ENCODE data around the gene DDX4.
A peak's percentile ranks its signal among the peaks of the same experiment; 100 is the strongest.
"Not testable (repeated sequence)": the region's sequence is repeated elsewhere in the genome, so short reads cannot be mapped to it uniquely, and the experiment has no call there.

Gene DDX4

GRCh38 chr5:55724281-55724680 lies 13.6 kb upstream of the DDX4 start:
- no peak for DNase-seq (ENCODE audit: low spot score)

GRCh38 chr5:55731848-55732247 lies 6.0 kb upstream of the DDX4 start:
- DNase-seq (ENCODE audit: low spot score) = no peak

GRCh38 chr5:55732585-55732984 lies 5.3 kb upstream of the DDX4 start:
- no peak for DNase-seq (ENCODE audit: low spot score)

- DNase-seq (ENCODE audit: low spot score) = no peak
Measured at GRCh38 chr5:55734658-55735057, 3.2 kb upstream of the DDX4 start.

GRCh38 chr5:55742778-55743177 lies 4.9 kb downstream of the DDX4 start:
- no peak for DNase-seq (ENCODE audit: low spot score)

- DNase-seq (ENCODE audit: low spot score) = no peak
Measured at GRCh38 chr5:55747778-55748318, 10.0 kb downstream of the DDX4 start.

- no peak for DNase-seq (ENCODE audit: low spot score)
Measured at GRCh38 chr5:55749387-55749786, 11.5 kb downstream of the DDX4 start.

GRCh38 chr5:55750063-55750462 lies 12.2 kb downstream of the DDX4 start:
- DNase-seq (ENCODE audit: low spot score) = no peak

GRCh38 chr5:55750499-55750898 lies 12.6 kb downstream of the DDX4 start:
- DNase-seq (ENCODE audit: low spot score) = no peak

- DNase-seq (ENCODE audit: low spot score) = no peak
Measured at GRCh38 chr5:55758231-55758630, 20.4 kb downstream of the DDX4 start.

- no peak for DNase-seq (ENCODE audit: low spot score)
Measured at GRCh38 chr5:55758714-55759113, 20.9 kb downstream of the DDX4 start.

- DNase-seq (ENCODE audit: low spot score) = not testable (repeated sequence)
Measured at GRCh38 chr5:55761721-55762120, 23.9 kb downstream of the DDX4 start.

GRCh38 chr5:55763746-55764420 lies 26.0 kb downstream of the DDX4 start:
- DNase-seq (ENCODE audit: low spot score) = no peak

- DNase-seq (ENCODE audit: low spot score) = no peak
Measured at GRCh38 chr5:55768279-55768678, 30.4 kb downstream of the DDX4 start.

- no peak for DNase-seq (ENCODE audit: low spot score)
Measured at GRCh38 chr5:55771175-55771655, 33.4 kb downstream of the DDX4 start.

- DNase-seq (ENCODE audit: low spot score) = peak; percentile 9
Measured at GRCh38 chr5:55773057-55773456, 35.2 kb downstream of the DDX4 start.

GRCh38 chr5:55777332-55777731 lies 39.5 kb downstream of the DDX4 start:
- no peak for DNase-seq (ENCODE audit: low spot score)

- peak; percentile 75 for DNase-seq (ENCODE audit: low spot score)
Measured at GRCh38 chr5:55800924-55801323, 63.1 kb downstream of the DDX4 start.

- not testable (repeated sequence) for DNase-seq (ENCODE audit: low spot score)
Measured at GRCh38 chr5:55808814-55809213, 71.0 kb downstream of the DDX4 start.

- DNase-seq (ENCODE audit: low spot score) = not testable (repeated sequence)
Measured at GRCh38 chr5:55815939-55816338, 78.1 kb downstream of the DDX4 start.

- DNase-seq (ENCODE audit: low spot score) = peak; percentile 8
Measured at GRCh38 chr5:55816342-55816741, 78.5 kb downstream of the DDX4 start.

- no peak for DNase-seq (ENCODE audit: low spot score)
Measured at GRCh38 chr5:55817030-55817429, 79.2 kb downstream of the DDX4 start.

GRCh38 chr5:55820488-55820887 lies 82.6 kb downstream of the DDX4 start:
- no peak for DNase-seq (ENCODE audit: low spot score)
